GM12878 (cell line): ENCODE data around the gene MRTFA. TPM values are rescaled to one million over a fixed set of nuclear protein-coding genes. Genes with fewer than 3 reads are reported as not detected.

Experiments used
- BACH1 ChIP-seq: fragments of 450-650 bp; IDR thresholded peaks from 2 replicates; pipeline ENCODE4 v1.6.1; 2017; ENCODE audit warnings: mild to moderate bottlenecking, borderline replicate concordance
- FOXK2 ChIP-seq: fragments of 450-650 bp; IDR thresholded peaks from 2 replicates; pipeline ENCODE4 v1.6.1; 2017; ENCODE audit warnings: mild to moderate bottlenecking, moderate library complexity
- GABPA ChIP-seq: IDR thresholded peaks from 2 replicates; pipeline ENCODE4 v1.6.1; 2014; ENCODE audit warnings: antibody characterized with exemption, low read depth, mild to moderate bottlenecking, inconsistent platforms
- NFXL1 ChIP-seq: fragments of 450-650 bp; IDR thresholded peaks from 2 replicates; pipeline ENCODE4 v1.6.1; 2017; ENCODE audit warnings: antibody characterized with exemption, mild to moderate bottlenecking, borderline replicate concordance
- NRF1 ChIP-seq: conservative IDR thresholded peaks from 2 replicates; pipeline ENCODE4 v1.6.1; 2011; ENCODE audit warnings: mild to moderate bottlenecking, low read depth, low read length, improper control_type of control experiment
- SIN3A ChIP-seq: IDR thresholded peaks from 2 replicates; pipeline ENCODE4 v1.6.1; 2012; ENCODE audit warnings: low read depth, low read length, improper control_type of control experiment
- SMC3 ChIP-seq: IDR thresholded peaks from 2 replicates; pipeline ENCODE4 v1.6.1; 2011; ENCODE audit warnings: low read length, improper control_type of control experiment, borderline replicate concordance
- TBL1XR1 ChIP-seq: IDR thresholded peaks from 2 replicates; pipeline ENCODE4 v1.6.1; 2012; ENCODE audit warnings: low read depth, low read length, improper control_type of control experiment
- YBX1 ChIP-seq: fragments of 450-650 bp; IDR thresholded peaks from 2 replicates; pipeline ENCODE4 v1.6.1; 2016; ENCODE audit warnings: antibody characterized with exemption
- ZNF687 ChIP-seq: fragments of 450-650 bp; IDR thresholded peaks from 2 replicates; pipeline ENCODE4 v1.6.1; 2017; ENCODE audit warnings: mild to moderate bottlenecking, moderate library complexity
- polyA plus RNA-seq, 11 experiments: library from polyadenylated mRNA; depleted of rRNA in 4 of 11; unstranded in 6 of 11; stranded (reverse) in 5 of 11; fragments of >200 nt; fragmentation: Nextera tagmentation in 4 of 11; fragmentation: Illumina TruSeq in 1 of 11; extraction: Ambion mirVana in 4 of 11; extraction: Trizol in 1 of 11; gene quantifications; 1 replicate in 1 of 11; 2 replicates in 10 of 11; pipeline versions ENCODE4 v1.2.1 to v1.2.3, GENCODE V29; 2011 to 2016; ENCODE audit warnings: inconsistent platforms in 2 of 11, missing spikeins in 2 of 11, low read depth in 1 of 11
- total RNA-seq, 4 experiments: library from RNA; depleted of rRNA in 3 of 4; stranded (reverse); fragments of >200 nt in 3 of 4; fragmentation: Illumina TruSeq in 1 of 4; extraction: Trizol in 1 of 4; gene quantifications; 2 replicates each; pipeline versions ENCODE4 v1.2.1 to v1.2.3, GENCODE V29; 2013 to 2021
- TF ChIP-seq, protein P1 (sequence below): IDR thresholded peaks from 2 replicates; pipeline ENCODE4 v1.6.1; 2012; ENCODE audit warnings: low read depth, low read length, improper control_type of control experiment

Gene MRTFA
- total and polyA plus RNA-seq, 10 of the 15 experiments (the other 5 are each of a cell fraction or from before 2014, with no cell fraction given) = 2.0 to 63.9 (median 17.9) TPM

DNA sequence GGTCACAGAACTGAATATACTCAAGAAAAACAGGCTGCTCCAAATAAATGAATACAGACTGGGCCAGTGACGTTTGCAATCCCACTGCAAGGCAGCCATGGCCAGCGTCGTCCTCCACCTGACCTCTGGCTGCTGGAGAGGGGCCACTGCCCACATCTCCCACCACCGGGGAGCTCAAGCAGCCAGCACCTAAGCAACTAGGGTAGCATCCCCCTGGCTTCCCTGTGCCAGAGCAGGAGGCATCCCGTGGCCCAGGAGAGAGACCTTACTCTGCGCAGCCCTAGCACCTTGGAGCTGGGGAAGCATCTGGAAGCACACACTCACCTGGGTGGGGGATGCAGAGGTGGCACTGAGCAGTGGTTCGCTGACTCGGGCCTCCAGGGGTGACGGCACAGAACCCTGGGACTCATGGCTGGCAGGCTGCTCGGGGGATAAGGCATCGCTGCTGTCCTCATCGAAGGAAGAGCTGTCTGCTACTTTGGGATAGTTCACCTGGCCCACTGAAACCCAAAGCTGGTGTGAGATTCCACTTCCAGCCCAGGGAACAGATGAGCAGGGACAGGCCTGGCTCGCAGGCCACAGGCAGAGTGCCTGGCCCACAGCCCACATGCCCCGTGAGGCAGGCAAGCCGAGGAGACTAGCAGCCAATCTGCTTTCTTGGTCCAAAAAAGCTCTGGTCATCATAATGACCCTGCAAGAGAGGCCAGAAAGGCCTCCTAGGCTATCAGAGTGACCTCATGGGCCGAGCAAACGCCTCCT is 212.5 kb downstream of the MRTFA start (continued):
- TF ChIP-seq ZNF687 (no peak), NFXL1 (no peak), NRF1 (no peak), SMC3 (no peak), YBX1 (no peak), BACH1 (no peak), FOXK2 (no peak), TBL1XR1 (no peak), GABPA (no peak), SIN3A (no peak)
- TF ChIP-seq, protein P1, sequence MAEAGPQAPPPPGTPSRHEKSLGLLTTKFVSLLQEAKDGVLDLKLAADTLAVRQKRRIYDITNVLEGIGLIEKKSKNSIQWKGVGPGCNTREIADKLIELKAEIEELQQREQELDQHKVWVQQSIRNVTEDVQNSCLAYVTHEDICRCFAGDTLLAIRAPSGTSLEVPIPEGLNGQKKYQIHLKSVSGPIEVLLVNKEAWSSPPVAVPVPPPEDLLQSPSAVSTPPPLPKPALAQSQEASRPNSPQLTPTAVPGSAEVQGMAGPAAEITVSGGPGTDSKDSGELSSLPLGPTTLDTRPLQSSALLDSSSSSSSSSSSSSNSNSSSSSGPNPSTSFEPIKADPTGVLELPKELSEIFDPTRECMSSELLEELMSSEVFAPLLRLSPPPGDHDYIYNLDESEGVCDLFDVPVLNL = no peak
